H1 (cell line): Measurements from ENCODE around the gene LTBR. TPM values are rescaled to one million over a fixed set of nuclear protein-coding genes. Genes with fewer than 3 reads are reported as not detected.

Experiments used
- CTCF ChIA-PET: fragments of 300-600 bp; sonication (Branson Sonifier 250); formaldehyde crosslinking; loops from one replicate; lab custom pipeline; 2021; ENCODE audit not compliant: partially characterized antibody; lab: Charles Lee
- POLR2A ChIA-PET: fragments of 300-600 bp; sonication (Branson Sonifier 250); formaldehyde crosslinking; loops from one replicate; lab custom pipeline; 2021; ENCODE audit warnings: inconsistent platforms; ENCODE audit not compliant: partially characterized antibody; lab: Charles Lee
- DNase-seq, 2 experiments: peaks; one replicate each; pipeline versions ENCODE4 v3.0.0 to v3.0.0-alpha.2; 2010 to 2022; ENCODE audit warnings: low spot score in 2 of 2, low read depth in 1 of 2, mixed read lengths in 1 of 2
- FAIRE-seq: peaks from 2 replicates; lab custom pipeline; 2011; peaks lifted over from hg19 to GRCh38; lab: Jason Lieb, UNC
- H2AFZ ChIP-seq: 2 replicates; pipeline ENCODE4 v1.8.1; 2012; ENCODE audit warnings: low read length, inconsistent platforms
- H2AK5ac ChIP-seq: 2 replicates; pipeline ENCODE4 v1.6.1; 2013; ENCODE audit warnings: low read depth, low read length
- H2BK120ac ChIP-seq: replicated peaks from 2 replicates; pipeline ENCODE3; 2013; ENCODE audit warnings: low read depth, low read length, inconsistent platforms
- H2BK12ac ChIP-seq: 2 replicates; pipeline ENCODE4 v1.6.1; 2013; ENCODE audit warnings: low read depth, low read length
- H2BK15ac ChIP-seq: 2 replicates; pipeline ENCODE4 v1.6.1; 2013; ENCODE audit warnings: low read length
- H2BK20ac ChIP-seq: 2 replicates; pipeline ENCODE4 v1.6.1; 2013; ENCODE audit warnings: low read length
- H2BK5ac ChIP-seq: 2 replicates; pipeline ENCODE4 v1.6.1; 2013; ENCODE audit warnings: low read depth, low read length
- H3K14ac ChIP-seq: 2 replicates; pipeline ENCODE4 v1.6.1; 2013; ENCODE audit warnings: inconsistent platforms; ENCODE audit not compliant: insufficient read length
- H3K18ac ChIP-seq: 2 replicates; pipeline ENCODE4 v1.6.1; 2013; ENCODE audit warnings: low read length; ENCODE audit errors: extremely low read depth
- H3K23ac ChIP-seq: 2 replicates; pipeline ENCODE4 v1.6.1; 2013; ENCODE audit warnings: inconsistent platforms; ENCODE audit not compliant: insufficient read length
- H3K23me2 ChIP-seq: 2 replicates; pipeline ENCODE4 v1.6.1; 2013; ENCODE audit warnings: low read depth, low read length
- H3K27ac ChIP-seq: 2 replicates; pipeline ENCODE4 v1.6.1; 2011; ENCODE audit warnings: low read depth, low read length, inconsistent platforms
- H3K27me3 ChIP-seq, 4 experiments: replicated peaks in 1 of 4; 1 replicate in 1 of 4; 2 replicates in 3 of 4; pipeline versions ENCODE4 v1.6.1 to v1.8.1; 2011 to 2013; ENCODE audit warnings: low read length in 3 of 4, mild to moderate bottlenecking in 3 of 4, inconsistent platforms in 2 of 4, mixed read lengths in 2 of 4, moderate library complexity in 1 of 4; ENCODE audit not compliant: control insufficient read depth in 3 of 4, insufficient read depth in 3 of 4; ENCODE audit errors: extremely low read depth in 1 of 4
- H3K36me3 ChIP-seq, 4 experiments: 2 replicates each; pipeline versions ENCODE4 v1.6.1 to v1.8.1; 2011 to 2013; ENCODE audit warnings: mild to moderate bottlenecking in 4 of 4, low read length in 3 of 4, moderate library complexity in 2 of 4, control low read depth in 1 of 4, inconsistent platforms in 1 of 4; ENCODE audit not compliant: insufficient read depth in 4 of 4, control insufficient read depth in 2 of 4
- H3K4ac ChIP-seq: replicated peaks from 2 replicates; pipeline ENCODE3; 2013; ENCODE audit warnings: low read length, low read depth, mixed read lengths, inconsistent platforms; ENCODE audit not compliant: insufficient read length
- H3K4me1 ChIP-seq, 4 experiments: replicated peaks in 1 of 4; 1 replicate in 1 of 4; 2 replicates in 3 of 4; pipeline versions ENCODE4 v1.6.1 to v1.8.1; 2011 to 2013; ENCODE audit warnings: low read length in 3 of 4, inconsistent platforms in 2 of 4, mixed read lengths in 1 of 4; ENCODE audit not compliant: insufficient read depth in 4 of 4, control insufficient read depth in 3 of 4
- H3K4me2 ChIP-seq, 2 experiments: 2 replicates each; pipeline versions ENCODE4 v1.6.1 to v1.8.1; 2011 to 2013; ENCODE audit warnings: low read depth in 2 of 2, low read length in 2 of 2, control low read depth in 1 of 2, inconsistent platforms in 1 of 2, mild to moderate bottlenecking in 1 of 2; ENCODE audit not compliant: insufficient read depth in 1 of 2
- H3K4me3 ChIP-seq, 4 experiments: fragments of 200-600, 300-600 bp in 1 of 4; sonication (generic), shearing (Covaris generic), sonication (Bioruptor Twin) in 1 of 4; 2 replicates each; pipeline versions ENCODE4 v1.5.1 to v1.8.1; 2011 to 2016; ENCODE audit warnings: low read length in 4 of 4, low read depth in 3 of 4, control low read depth in 2 of 4, inconsistent platforms in 2 of 4, mild to moderate bottlenecking in 2 of 4, mixed read lengths in 1 of 4, moderate library complexity in 1 of 4; ENCODE audit not compliant: insufficient read depth in 2 of 4; ENCODE audit errors: extremely low read depth in 1 of 4
- H3K56ac ChIP-seq: replicated peaks from 2 replicates; pipeline ENCODE3; 2013; ENCODE audit warnings: low read depth, mild to moderate bottlenecking, mixed read lengths, low read length, inconsistent platforms; ENCODE audit not compliant: insufficient read length
- H3K79me1 ChIP-seq: 2 replicates; pipeline ENCODE4 v1.6.1; 2013; ENCODE audit warnings: low read depth, low read length, control low read depth
- H3K79me2 ChIP-seq, 2 experiments: 2 replicates each; pipeline versions ENCODE4 v1.6.1 to v1.8.1; 2012 to 2013; ENCODE audit warnings: low read length in 2 of 2, mild to moderate bottlenecking in 2 of 2, inconsistent platforms in 1 of 2; ENCODE audit not compliant: insufficient read depth in 2 of 2, control insufficient read depth in 1 of 2
- H3K9ac ChIP-seq, 4 experiments: replicated peaks in 1 of 4; 1 replicate in 1 of 4; 2 replicates in 3 of 4; pipeline versions ENCODE4 v1.6.1 to v1.8.1; 2011 to 2013; ENCODE audit warnings: low read depth in 3 of 4, low read length in 3 of 4, control low read depth in 2 of 4, mild to moderate bottlenecking in 2 of 4, moderate library complexity in 2 of 4, inconsistent platforms in 1 of 4; ENCODE audit errors: extremely low read depth in 1 of 4
- H3K9me3 ChIP-seq, 2 experiments: 2 replicates each; pipeline versions ENCODE4 v1.6.1 to v1.8.1; 2012 to 2013; ENCODE audit warnings: mild to moderate bottlenecking in 2 of 2, moderate library complexity in 2 of 2, control low read depth in 1 of 2, inconsistent platforms in 1 of 2, low read depth in 1 of 2, low read length in 1 of 2, mixed read lengths in 1 of 2; ENCODE audit not compliant: insufficient read depth in 2 of 2
- H4K20me1 ChIP-seq, 2 experiments: replicated peaks in 1 of 2; 2 replicates each; pipeline versions ENCODE3 to v1.8.1; 2011 to 2013; ENCODE audit warnings: inconsistent platforms in 2 of 2, low read length in 2 of 2, mild to moderate bottlenecking in 1 of 2; ENCODE audit not compliant: insufficient read depth in 2 of 2, control insufficient read depth in 1 of 2
- H4K5ac ChIP-seq: 2 replicates; pipeline ENCODE4 v1.6.1; 2013; ENCODE audit warnings: low read length, low read depth, mixed read lengths, inconsistent platforms; ENCODE audit not compliant: insufficient read length
- H4K8ac ChIP-seq: 2 replicates; pipeline ENCODE4 v1.8.0; 2013; ENCODE audit warnings: mild to moderate bottlenecking, moderate library complexity, low read length, inconsistent platforms; ENCODE audit not compliant: insufficient read depth; ENCODE audit errors: extremely low read depth
- H4K91ac ChIP-seq: replicated peaks from 2 replicates; pipeline ENCODE3; 2013; ENCODE audit warnings: low read length, mixed read lengths, inconsistent platforms; ENCODE audit not compliant: insufficient read length
- CBX8 ChIP-seq: fragments of 300-800, 300-1000 bp; sonication (generic); IDR thresholded peaks from 2 replicates; pipeline ENCODE4 v1.7.1; 2016; ENCODE audit warnings: low read depth, low read length, borderline replicate concordance
- CREB1 ChIP-seq: IDR thresholded peaks from 2 replicates; pipeline ENCODE4 v1.6.1; 2012; ENCODE audit warnings: inconsistent platforms
- EGR1 ChIP-seq: IDR thresholded peaks from 2 replicates; pipeline ENCODE4 v1.6.1; 2011; ENCODE audit warnings: low read depth, low read length, borderline replicate concordance
- EZH2 ChIP-seq: fragments of 200-600 bp; sonication (generic); IDR thresholded peaks from 2 replicates; pipeline ENCODE4 v1.7.1; 2012; ENCODE audit warnings: low read depth, mild to moderate bottlenecking, moderate library complexity, low read length, inconsistent platforms; ENCODE audit not compliant: severe bottlenecking
- GTF2F1 ChIP-seq: IDR thresholded peaks from 2 replicates; pipeline ENCODE4 v1.6.1; 2012; ENCODE audit warnings: low read depth, low read length, improper control_type of control experiment, borderline replicate concordance
- KDM5A ChIP-seq: fragments of 200-600 bp; IDR thresholded peaks from 2 replicates; pipeline ENCODE4 v1.7.1; 2012; ENCODE audit warnings: mild to moderate bottlenecking, low read length, inconsistent platforms, mixed read lengths
- POLR2A ChIP-seq, 2 experiments: IDR thresholded peaks; 1 replicate in 1 of 2; 2 replicates in 1 of 2; pipeline ENCODE4 v1.6.1; 2011; ENCODE audit warnings: low read depth in 2 of 2, low read length in 2 of 2, mild to moderate bottlenecking in 2 of 2; ENCODE audit errors: control extremely low read depth in 1 of 2
- POLR2AphosphoS5 ChIP-seq: IDR thresholded peaks from 2 replicates; pipeline ENCODE4 v1.6.1; 2011; ENCODE audit warnings: low read depth, low read length
- RAD21 ChIP-seq, 2 experiments: IDR thresholded peaks in 1 of 2; conservative IDR thresholded peaks in 1 of 2; 2 replicates each; pipeline ENCODE4 v1.6.1; 2011; ENCODE audit warnings: low read depth in 2 of 2, low read length in 2 of 2, improper control_type of control experiment in 1 of 2, inconsistent platforms in 1 of 2, mild to moderate bottlenecking in 1 of 2, moderate library complexity in 1 of 2
- SIN3A ChIP-seq, 2 experiments: IDR thresholded peaks in 1 of 2; conservative IDR thresholded peaks in 1 of 2; 2 replicates each; pipeline ENCODE4 v1.6.1; 2011 to 2012; ENCODE audit warnings: low read length in 2 of 2, improper control_type of control experiment in 1 of 2, low read depth in 1 of 2, mild to moderate bottlenecking in 1 of 2
- SP4 ChIP-seq: IDR thresholded peaks from 2 replicates; pipeline ENCODE4 v1.6.1; 2012; ENCODE audit warnings: low read length, inconsistent platforms
- SRF ChIP-seq: IDR thresholded peaks from 2 replicates; pipeline ENCODE4 v1.6.1; 2011; ENCODE audit warnings: mild to moderate bottlenecking, low read depth, low read length, moderate library complexity
- TCF12 ChIP-seq: IDR thresholded peaks from 2 replicates; pipeline ENCODE4 v1.6.1; 2011; ENCODE audit warnings: low read depth, mild to moderate bottlenecking, low read length
- TEAD4 ChIP-seq: IDR thresholded peaks from 2 replicates; pipeline ENCODE4 v1.6.1; 2012; ENCODE audit warnings: low read depth, low read length, inconsistent platforms, mixed read lengths
- ZNF274 ChIP-seq: IDR thresholded peaks from 2 replicates; pipeline ENCODE4 v1.7.0; 2012; ENCODE audit warnings: low read length, borderline replicate concordance; ENCODE audit errors: extremely low read depth
- WGBS, 2 experiments: shearing (Covaris generic) in 1 of 2; methylation state at CpG; one replicate each; pipeline versions ENCODE4 v1.1.6 to v1.1.7; 2013 to 2015; ENCODE audit warnings: low lambda C conversion rate in 2 of 2, mixed read lengths in 2 of 2, inconsistent platforms in 1 of 2, low coverage in 1 of 2, missing lambda C conversion rate in 1 of 2; ENCODE audit not compliant: insufficient replicate concordance in 2 of 2, insufficient coverage in 1 of 2, insufficient read length in 1 of 2; ENCODE audit errors: extremely low coverage in 1 of 2, missing lambda C conversion rate in 1 of 2; 5-methylcytosine and 5-hydroxymethylcytosine counted together
- polyA plus RNA-seq, 7 experiments: library from polyadenylated mRNA; depleted of rRNA in 3 of 7; stranded (reverse) in 5 of 7; unstranded in 2 of 7; fragments of >200 nt in 5 of 7; fragments of 200-250 nt in 2 of 7; gene quantifications; 1 replicate in 5 of 7; 2 replicates in 1 of 7; 4 replicates in 1 of 7; pipeline versions ENCODE4 v1.2.1 to v1.2.3, GENCODE V29; 2011 to 2013; ENCODE audit warnings: missing spikeins in 2 of 7, mixed read lengths in 2 of 7
- total RNA-seq: library from RNA; stranded (reverse); fragmentation: NEBNext Ultra II Directional; extraction: Animal tissue kit (Norgen Biotek cat#: 25700); gene quantifications from 2 replicates; pipeline ENCODE4 v1.2.1, GENCODE V29; 2021

LTBR gene
- total and polyA plus RNA-seq, 2 of the 8 experiments (the other 6 are each of a cell fraction or from before 2014, with no cell fraction given), result 5.1 to 6.3 TPM

DNA sequence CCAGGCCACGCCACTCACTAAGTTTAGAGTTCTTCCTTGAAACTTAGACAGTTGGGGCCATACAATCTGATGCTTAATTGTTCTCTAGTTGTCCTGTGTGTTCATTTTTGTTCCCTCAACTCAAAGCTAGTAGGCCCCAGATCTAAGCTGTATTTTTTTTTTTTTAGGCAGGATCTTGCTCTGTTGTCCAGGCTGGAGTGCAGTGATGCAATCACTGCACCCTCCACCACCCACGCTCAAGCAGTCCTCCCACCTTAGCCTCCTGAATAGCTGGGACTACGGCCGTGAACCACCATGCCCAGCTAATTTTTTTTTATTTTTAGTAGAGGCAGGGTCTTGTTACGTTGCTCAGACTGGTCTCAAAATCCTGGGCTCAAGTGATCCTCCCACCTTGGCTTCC, 49.6 kb upstream of the LTBR start:
- FAIRE-seq (no peak), DNase-seq (no peak)
- H2BK120ac ChIP-seq, result no peak overlapping the region
- H3K9ac ChIP-seq, result no peak overlapping the region
- no peak overlapping the region for H2AK5ac ChIP-seq
- H3K4me3 ChIP-seq, result no peak overlapping the region
- H2BK12ac ChIP-seq, result no peak overlapping the region
- no peaks in the 10 kb centered on the region for H3K27me3 ChIP-seq
- H3K79me1 ChIP-seq, result 0 out of 2 replicates have a peak, but pooled peaks cover 5% of the 10 kb centered on the region
- no peak overlapping the region for H2BK20ac ChIP-seq
- H3K4me2 ChIP-seq, result no peak overlapping the region
- no peak overlapping the region for H3K14ac ChIP-seq
- no peak overlapping the region for H3K27ac ChIP-seq
- H3K56ac ChIP-seq, result no peak overlapping the region
- H4K5ac ChIP-seq, result no peak overlapping the region
- peaks cover 19 to 43% (median 29%) of the 10 kb centered on the region in 4 experiments for H3K4me1 ChIP-seq
- H2BK5ac ChIP-seq, result 0 out of 2 replicates have a peak overlapping the region, but pooled peaks have one; percentile 8
- ChIA-PET CTCF (interaction anchor here (0.6 to 11.4 kb wide), 14 partner anchors 7 to 246 kb away, joined by 3 to 109 read pairs (median 6); partner anchors contain the start of gene SCNN1A), POLR2A (interaction anchor here (0.9 to 17.5 kb wide), 7 partner anchors 2 to 201 kb away, joined by 3 to 286 read pairs (median 31); partner anchors contain the start of genes SCNN1A and TNFRSF1A)
- peaks cover 12 to 31% (median 19%) of the 10 kb centered on the region in 4 experiments; a peak in 5 of 8 replicates for H3K36me3 ChIP-seq
- H3K79me2 ChIP-seq, result peaks cover 0 to 47% of the 10 kb centered on the region in 2 experiments; a peak in 3 of 4 replicates
- H4K91ac ChIP-seq, result no peak overlapping the region
- 86% methylated on average over 5 of the region's 5 CpGs; no CpG with 5 or more reads in 1 of the 2 experiments for WGBS, 2 experiments
- H4K8ac ChIP-seq, result no peak overlapping the region
- no peak overlapping the region for H2AFZ ChIP-seq
- H3K4ac ChIP-seq, result no peak overlapping the region
- no peak overlapping the region for H2BK15ac ChIP-seq
- peaks cover 0 to 3% of the 10 kb centered on the region in 2 experiments for H4K20me1 ChIP-seq
- no peak overlapping the region for H3K18ac ChIP-seq
- H3K23ac ChIP-seq, result no peak overlapping the region
- peaks cover 7% of the 10 kb centered on the region; the same call in 1 of the 2 replicates for H3K23me2 ChIP-seq
- no peaks in the 10 kb centered on the region for H3K9me3 ChIP-seq
- TF ChIP-seq TEAD4 (no peak), POLR2AphosphoS5 (no peak), CBX8 (no peak), SIN3A (conservative IDR thresholded peaks at IDR 0.05 in 1 of 2, IDR thresholded peaks at IDR 0.05 in 1 of 2; ENCODE audit: low read depth in 1 of 2, low read length in 2 of 2) (no peak), TCF12 (no peak), SP4 (no peak), KDM5A (no peak), SRF (no peak), ZNF274 (no peak), EGR1 (no peak), EZH2 (no peak), POLR2A (IDR thresholded peaks at IDR 0.05; ENCODE audit: control extremely low read depth in 1 of 2, low read depth in 2 of 2, low read length in 2 of 2) (no peak), GTF2F1 (no peak), RAD21 (IDR thresholded peaks at IDR 0.05 in 1 of 2, conservative IDR thresholded peaks at IDR 0.05 in 1 of 2; ENCODE audit: low read depth in 2 of 2, low read length in 2 of 2) (no peak), CREB1 (no peak)
